ENCODE measurements around the gene POLE2.

GRCh38 chr14:49640540-49641417 lies 47.2 kb downstream of the POLE2 start:
- TF ChIP-seq EZH2 (IDR thresholded peaks at IDR 0.05), result no peak
- TF ChIP-seq CTCF (IDR thresholded peaks at IDR 0.05), result no peak

All from neural progenitor cell (in vitro differentiated cells).